IPS-20b (cell line): ENCODE data around the gene CATSPERE.

Experiments used
- H3K27ac ChIP-seq: one replicate; pipeline ENCODE4 v1.5.1; 2013; ENCODE audit warnings: low read length
- H3K27me3 ChIP-seq: 2 replicates; pipeline ENCODE4 v1.6.1; 2013; ENCODE audit warnings: mild to moderate bottlenecking, low read length, inconsistent platforms; ENCODE audit not compliant: insufficient read depth
- H3K36me3 ChIP-seq: 2 replicates; pipeline ENCODE4 v1.6.1; 2013; ENCODE audit warnings: low read depth, mild to moderate bottlenecking, inconsistent platforms, low read length, moderate library complexity; ENCODE audit not compliant: insufficient read depth
- H3K4me1 ChIP-seq: 2 replicates; pipeline ENCODE4 v1.6.1; 2013; ENCODE audit warnings: mild to moderate bottlenecking, control low read depth, inconsistent platforms, low read length, moderate library complexity; ENCODE audit not compliant: insufficient read depth
- H3K4me3 ChIP-seq: 2 replicates; pipeline ENCODE4 v1.5.1; 2013; ENCODE audit warnings: mild to moderate bottlenecking, low read length, inconsistent platforms
- H3K9ac ChIP-seq: 2 replicates; pipeline ENCODE4 v1.6.1; 2013; ENCODE audit warnings: low read depth, mild to moderate bottlenecking, inconsistent platforms, low read length, moderate library complexity
- H3K9me3 ChIP-seq: 2 replicates; pipeline ENCODE4 v1.6.1; 2013; ENCODE audit warnings: mild to moderate bottlenecking, low read depth, low read length, inconsistent platforms; ENCODE audit not compliant: insufficient read depth

Gene CATSPERE

GRCh38 chr1:244603498-244603897 is 142.4 kb downstream of the CATSPERE start:
- Histone ChIP-seq H3K36me3 (no peaks in the 10 kb centered on the region), H3K27ac (no peak overlapping the region), H3K9me3 (no peaks in the 10 kb centered on the region), H3K9ac (no peak overlapping the region), H3K4me3 (no peak overlapping the region), H3K4me1 (no peaks in the 10 kb centered on the region), H3K27me3 (no peaks in the 10 kb centered on the region)

GRCh38 chr1:244605835-244606370 is 144.8 kb downstream of the CATSPERE start:
- Histone ChIP-seq H3K27me3 (no peaks in the 10 kb centered on the region), H3K4me1 (no peaks in the 10 kb centered on the region), H3K9ac (no peak overlapping the region), H3K27ac (no peak overlapping the region), H3K9me3 (no peaks in the 10 kb centered on the region), H3K4me3 (no peak overlapping the region), H3K36me3 (no peaks in the 10 kb centered on the region)

DNA sequence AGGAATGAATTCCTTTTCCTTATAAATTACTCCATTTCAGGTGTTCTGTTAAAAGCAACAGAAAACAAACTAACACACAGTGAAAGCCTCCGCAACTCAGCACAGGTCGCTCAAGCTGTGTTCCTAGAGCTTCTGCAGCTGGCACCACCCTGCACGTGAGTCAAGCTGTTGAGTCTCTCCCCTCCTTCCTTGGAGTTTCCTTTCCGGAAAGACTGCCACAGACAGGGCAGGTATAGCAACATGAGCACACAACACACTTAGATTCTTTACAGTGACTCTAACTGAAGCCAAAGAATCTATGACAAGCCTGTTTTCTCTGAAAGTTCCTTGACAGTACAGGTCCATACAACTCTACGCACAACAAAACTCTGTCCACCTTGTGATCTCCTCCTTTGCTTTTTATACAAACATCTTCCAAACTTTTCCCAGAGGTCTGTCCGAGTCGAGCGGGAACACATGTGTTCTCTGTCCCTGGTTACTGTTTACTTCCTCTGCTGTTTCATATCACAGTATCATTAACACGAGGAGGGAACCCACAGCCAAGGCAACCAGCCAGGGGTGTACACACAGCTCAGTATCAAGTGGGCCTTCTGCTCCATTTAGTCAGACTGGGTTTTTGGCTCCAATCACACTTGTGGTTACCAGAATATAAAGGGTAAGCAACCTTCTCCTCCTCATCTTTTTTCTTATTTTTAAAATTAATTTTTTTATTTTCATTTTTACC is 153.2 kb downstream of the CATSPERE start:
- H3K36me3 ChIP-seq = no peaks in the 10 kb centered on the region
- no peak overlapping the region for H3K4me3 ChIP-seq
- peaks cover 16% of the 10 kb centered on the region for H3K4me1 ChIP-seq
- no peaks in the 10 kb centered on the region for H3K9me3 ChIP-seq
- no peak overlapping the region for H3K9ac ChIP-seq
- no peak overlapping the region for H3K27ac ChIP-seq
- no peaks in the 10 kb centered on the region for H3K27me3 ChIP-seq

DNA sequence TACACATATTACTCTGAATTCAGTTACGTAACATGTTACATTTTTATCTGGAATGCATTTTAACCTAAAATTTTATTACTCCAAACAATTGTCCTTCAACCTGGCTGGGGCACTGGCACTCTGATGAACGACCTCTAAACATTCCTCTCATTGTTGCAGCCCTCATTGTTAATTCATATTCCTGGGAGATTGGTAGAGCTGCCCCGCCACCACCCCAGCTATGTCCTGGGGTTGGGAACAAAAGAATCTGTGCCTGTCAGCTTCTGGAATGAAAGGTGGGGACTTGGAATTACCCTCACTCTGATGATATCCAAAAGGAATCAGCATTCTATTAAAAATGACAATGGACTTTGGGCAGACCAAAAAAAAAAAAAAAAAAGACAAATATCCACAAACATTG is 153.8 kb downstream of the CATSPERE start:
- Histone ChIP-seq H3K4me3 (no peak overlapping the region), H3K36me3 (no peaks in the 10 kb centered on the region), H3K27ac (no peak overlapping the region), H3K9me3 (no peaks in the 10 kb centered on the region), H3K9ac (no peak overlapping the region), H3K27me3 (no peaks in the 10 kb centered on the region), H3K4me1 (peaks cover 16% of the 10 kb centered on the region)

DNA sequence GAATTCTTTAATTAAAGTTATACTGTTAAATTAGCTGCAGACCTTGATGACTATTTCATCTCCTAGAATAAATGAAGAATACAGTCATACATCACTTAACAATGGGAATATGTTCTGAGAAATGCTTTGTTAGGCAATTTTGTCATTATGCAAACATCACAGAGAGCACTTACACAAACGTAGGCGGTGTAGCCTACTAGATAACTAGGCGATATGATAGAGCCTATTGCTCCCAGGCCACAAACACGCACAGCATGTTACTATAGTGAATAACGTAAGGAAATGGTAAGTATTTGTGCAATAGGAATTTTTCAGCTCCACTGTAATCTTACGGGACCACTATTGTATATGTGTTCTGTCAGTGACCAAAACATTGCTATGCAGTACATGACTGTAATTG is 154.2 kb downstream of the CATSPERE start:
- H3K36me3 ChIP-seq = no peaks in the 10 kb centered on the region
- no peaks in the 10 kb centered on the region for H3K27me3 ChIP-seq
- no peak overlapping the region for H3K9ac ChIP-seq
- no peak overlapping the region for H3K4me3 ChIP-seq
- H3K9me3 ChIP-seq = no peaks in the 10 kb centered on the region
- H3K27ac ChIP-seq = no peak overlapping the region
- H3K4me1 ChIP-seq = peaks cover 16% of the 10 kb centered on the region

- no peak overlapping the region for H3K4me3 ChIP-seq
- no peak overlapping the region for H3K9ac ChIP-seq
- no peaks in the 10 kb centered on the region for H3K4me1 ChIP-seq
- no peak overlapping the region for H3K27ac ChIP-seq
- H3K9me3 ChIP-seq = no peaks in the 10 kb centered on the region
- H3K36me3 ChIP-seq = no peaks in the 10 kb centered on the region
- no peaks in the 10 kb centered on the region for H3K27me3 ChIP-seq
Measured at GRCh38 chr1:244626709-244627108, 165.6 kb downstream of the CATSPERE start.

- H3K9ac ChIP-seq = no peak overlapping the region
- H3K4me3 ChIP-seq = no peak overlapping the region
- H3K4me1 ChIP-seq = no peaks in the 10 kb centered on the region
- no peak overlapping the region for H3K27ac ChIP-seq
- no peaks in the 10 kb centered on the region for H3K27me3 ChIP-seq
- H3K9me3 ChIP-seq = no peaks in the 10 kb centered on the region
- H3K36me3 ChIP-seq = no peaks in the 10 kb centered on the region
Measured at GRCh38 chr1:244628789-244629188, 167.7 kb downstream of the CATSPERE start.

DNA sequence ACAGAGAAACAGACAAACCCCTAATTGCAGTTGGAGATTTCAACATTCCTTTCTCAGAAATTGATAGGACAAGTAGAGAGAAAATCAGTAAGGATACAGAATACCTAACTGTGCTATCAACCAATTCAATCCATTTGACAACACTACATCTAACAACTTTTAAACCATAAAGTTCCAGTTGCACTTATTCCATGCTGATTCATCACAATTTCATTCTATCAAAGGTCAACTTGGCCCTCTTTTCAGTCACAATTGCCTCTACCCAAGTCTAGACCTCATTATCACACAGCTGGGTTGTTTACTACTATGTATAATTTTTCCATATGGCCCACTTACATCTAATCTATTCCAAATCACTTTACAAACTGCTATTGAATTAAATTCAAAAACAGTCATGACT is 172.1 kb downstream of the CATSPERE start:
- Histone ChIP-seq H3K36me3 (no peaks in the 10 kb centered on the region), H3K9ac (no peak overlapping the region), H3K4me3 (no peak overlapping the region), H3K27me3 (no peaks in the 10 kb centered on the region), H3K9me3 (no peaks in the 10 kb centered on the region), H3K4me1 (no peaks in the 10 kb centered on the region; the same call in 1 of the 2 replicates), H3K27ac (no peak overlapping the region)

DNA sequence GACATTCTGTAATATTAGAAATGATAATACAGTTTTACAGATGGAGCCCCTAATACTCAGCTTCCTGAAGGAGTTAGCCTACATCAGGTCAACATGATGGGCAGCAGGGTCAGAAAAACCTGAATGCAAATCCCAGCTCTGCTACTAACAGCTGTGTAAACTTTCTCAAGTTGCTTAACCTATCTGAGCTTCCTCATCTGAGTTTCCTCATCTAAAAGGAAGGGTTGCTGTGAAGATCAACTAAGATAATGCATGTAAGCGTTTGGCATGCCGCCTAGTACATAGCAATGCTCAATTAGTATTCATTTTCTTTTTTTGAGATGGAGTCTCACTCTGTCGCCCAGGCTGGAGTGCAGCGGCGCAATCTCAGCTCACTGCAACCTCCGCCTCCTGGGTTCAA is 173.5 kb downstream of the CATSPERE start:
- no peak overlapping the region for H3K27ac ChIP-seq
- no peaks in the 10 kb centered on the region; the same call in 1 of the 2 replicates for H3K4me1 ChIP-seq
- H3K27me3 ChIP-seq = no peaks in the 10 kb centered on the region

DNA sequence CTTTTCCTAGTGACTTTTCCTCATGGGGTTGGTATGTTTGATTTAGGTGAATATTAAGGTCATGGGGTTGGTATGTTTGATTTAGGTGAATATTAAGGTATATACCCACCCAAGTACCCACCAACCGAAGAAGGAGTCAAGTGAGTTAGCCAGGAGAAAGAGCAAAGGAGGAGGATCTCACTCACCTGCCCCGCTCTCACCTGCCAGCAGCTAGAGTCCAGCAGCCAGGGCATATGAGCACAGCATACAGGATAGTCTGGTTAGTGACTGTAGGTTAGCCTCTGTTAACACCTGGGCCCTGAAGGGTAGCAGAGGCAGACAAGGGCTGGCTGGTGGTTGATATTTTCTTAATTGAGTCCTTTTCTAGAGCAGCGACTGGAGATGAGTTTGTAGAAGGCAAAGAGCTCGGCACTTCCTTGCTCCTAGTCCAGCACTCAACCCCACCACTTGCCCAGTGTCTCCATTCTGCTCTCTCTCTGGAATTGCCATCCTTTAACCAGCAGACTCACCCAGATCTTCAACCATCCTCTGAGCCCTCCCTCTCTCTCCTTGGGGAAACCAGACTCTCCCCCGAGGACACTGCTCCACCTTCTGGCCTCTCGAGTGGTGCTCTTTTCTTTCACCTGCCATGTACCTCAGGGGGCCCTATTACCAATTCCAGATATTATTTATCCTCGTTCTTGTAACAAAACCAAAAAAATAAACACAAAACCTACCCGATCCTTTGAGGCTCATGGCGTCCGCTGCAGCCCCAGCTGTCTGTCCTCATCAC is 175.6 kb downstream of the CATSPERE start:
- H3K4me3 ChIP-seq = no peak overlapping the region
- H3K27ac ChIP-seq = no peak overlapping the region
- no peaks in the 10 kb centered on the region; the same call in 1 of the 2 replicates for H3K4me1 ChIP-seq
- H3K27me3 ChIP-seq = no peaks in the 10 kb centered on the region
- no peaks in the 10 kb centered on the region for H3K9me3 ChIP-seq
- H3K9ac ChIP-seq = no peak overlapping the region
- H3K36me3 ChIP-seq = no peaks in the 10 kb centered on the region

More for the DNA sequence above, 173.5 kb downstream of the CATSPERE start:
- Histone ChIP-seq H3K36me3 (no peaks in the 10 kb centered on the region), H3K9me3 (no peaks in the 10 kb centered on the region), H3K4me3 (no peak overlapping the region), H3K9ac (no peak overlapping the region)

DNA sequence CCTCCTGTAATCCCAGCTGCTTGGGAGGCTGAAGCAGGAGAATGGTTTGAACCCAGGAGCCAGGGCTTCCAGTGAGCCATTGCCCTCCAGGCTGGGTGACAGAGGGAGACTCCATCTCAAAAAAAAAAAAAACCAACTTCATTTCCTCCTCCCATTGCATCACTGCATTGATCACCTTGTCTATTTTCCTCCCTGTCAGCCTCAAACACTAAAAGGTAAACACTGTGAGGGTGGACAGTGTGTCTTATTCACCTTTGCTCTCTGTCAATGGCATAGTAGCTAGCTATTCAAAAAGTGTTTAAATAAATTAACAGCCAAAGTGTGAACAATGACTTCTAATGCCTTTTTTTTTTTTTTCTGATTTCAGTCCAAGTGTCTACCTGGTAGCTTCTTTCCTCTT is 178.5 kb downstream of the CATSPERE start:
- no peak overlapping the region for H3K4me3 ChIP-seq
- H3K9me3 ChIP-seq = peaks cover 6% of the 10 kb centered on the region; the same call in 1 of the 2 replicates
- no peaks in the 10 kb centered on the region for H3K27me3 ChIP-seq
- no peak overlapping the region for H3K27ac ChIP-seq
- no peaks in the 10 kb centered on the region; the same call in 1 of the 2 replicates for H3K4me1 ChIP-seq
- no peak overlapping the region for H3K9ac ChIP-seq
- no peaks in the 10 kb centered on the region for H3K36me3 ChIP-seq

DNA sequence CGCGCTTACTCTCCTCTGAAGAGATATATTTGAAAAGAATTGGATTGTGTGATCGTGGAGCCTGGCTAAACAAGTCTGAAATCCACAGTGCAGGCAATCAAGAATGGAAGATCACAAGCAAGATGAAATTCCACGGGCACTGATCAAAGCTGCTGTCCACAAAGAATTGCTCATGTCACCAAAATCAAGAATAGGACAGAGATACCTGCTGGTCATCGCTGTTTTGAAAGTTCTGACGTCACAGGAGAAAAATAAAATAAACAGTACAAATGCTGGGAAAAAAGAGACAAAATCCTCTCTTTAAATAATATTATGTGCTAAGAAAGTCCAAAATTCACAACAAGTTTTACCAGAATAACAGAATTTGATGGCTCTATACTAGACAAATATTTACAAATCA is 179.8 kb downstream of the CATSPERE start:
- H3K27me3 ChIP-seq = no peaks in the 10 kb centered on the region
- H3K4me1 ChIP-seq = no peaks in the 10 kb centered on the region; the same call in 1 of the 2 replicates
- no peak overlapping the region for H3K4me3 ChIP-seq
- H3K9ac ChIP-seq = no peak overlapping the region
- H3K36me3 ChIP-seq = no peaks in the 10 kb centered on the region
- H3K27ac ChIP-seq = no peak overlapping the region
- peaks cover 6% of the 10 kb centered on the region; the same call in 1 of the 2 replicates for H3K9me3 ChIP-seq
